Osteocyte (in vitro differentiated cells): ENCODE results near the gene GRIK4. TPM values are rescaled to one million over a fixed set of nuclear protein-coding genes. Genes with fewer than 3 reads are reported as not detected.

Experiments used
- DNase-seq: peaks from one replicate; pipeline ENCODE4 v3.0.0; 2021; ENCODE audit warnings: mixed read lengths; ENCODE audit not compliant: unreplicated experiment; ENCODE audit errors: extremely low spot score
- H3K27ac Mint-ChIP-seq: one replicate; pipeline ENCODE4 v1.8.0; 2021; ENCODE audit warnings: mild to moderate bottlenecking, mixed read lengths; ENCODE audit not compliant: unreplicated experiment
- H3K27me3 Mint-ChIP-seq: one replicate; pipeline ENCODE4 v1.8.0; 2021; ENCODE audit warnings: mixed read lengths; ENCODE audit not compliant: unreplicated experiment
- H3K36me3 Mint-ChIP-seq: one replicate; pipeline ENCODE4 v1.8.0; 2021; ENCODE audit warnings: mixed read lengths; ENCODE audit not compliant: unreplicated experiment
- H3K4me1 Mint-ChIP-seq: one replicate; pipeline ENCODE4 v1.8.0; 2021; ENCODE audit warnings: mixed read lengths; ENCODE audit not compliant: unreplicated experiment
- H3K4me3 Mint-ChIP-seq: one replicate; pipeline ENCODE4 v1.8.0; 2021; ENCODE audit warnings: mild to moderate bottlenecking, moderate library complexity, mixed read lengths; ENCODE audit not compliant: unreplicated experiment
- H3K9me3 Mint-ChIP-seq: one replicate; pipeline ENCODE4 v1.8.0; 2021; ENCODE audit warnings: mixed read lengths; ENCODE audit not compliant: unreplicated experiment
- total RNA-seq: library from RNA; stranded (reverse); gene quantifications from 2 replicates; pipeline ENCODE4 v1.2.1, GENCODE V29; 2021
- TF ChIP-seq, protein P1 (sequence below): fragments of 200-600 bp; sonication (generic); IDR thresholded peaks from 2 replicates; pipeline ENCODE4 v1.5.0; 2021; ENCODE audit warnings: antibody characterized with exemption, mild to moderate bottlenecking, moderate library complexity

The GRIK4 gene
- total RNA-seq, 1 donor from 2014 or later, result 0.11 TPM

DNA sequence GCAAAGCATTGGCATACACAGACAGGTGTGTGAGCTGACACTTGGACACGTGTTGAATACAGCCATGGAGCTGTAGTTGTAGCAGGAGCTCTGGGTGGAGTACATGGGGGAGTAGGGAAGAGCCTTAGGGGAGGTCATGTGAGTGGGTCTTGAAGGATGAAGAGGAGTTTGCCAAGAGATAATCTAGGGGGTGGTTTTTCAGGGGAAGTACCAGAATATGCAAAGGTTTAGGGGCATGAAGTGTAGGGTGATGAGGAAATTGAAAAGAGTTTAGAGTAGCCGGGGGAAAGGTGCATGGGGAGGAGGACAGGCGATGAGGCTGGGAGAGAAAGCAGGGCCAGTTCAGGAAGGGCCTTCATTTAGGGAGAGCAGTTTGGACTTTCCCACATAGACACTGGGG is 74.5 kb downstream of the GRIK4 start:
- Mint-ChIP-seq H3K27me3 (peaks cover 16% of the 10 kb centered on the region), H3K27ac (no peak overlapping the region), H3K9me3 (peaks cover 17% of the 10 kb centered on the region), H3K4me1 (no peaks in the 10 kb centered on the region), H3K36me3 (no peaks in the 10 kb centered on the region), H3K4me3 (no peak overlapping the region)
- TF ChIP-seq, protein P1, sequence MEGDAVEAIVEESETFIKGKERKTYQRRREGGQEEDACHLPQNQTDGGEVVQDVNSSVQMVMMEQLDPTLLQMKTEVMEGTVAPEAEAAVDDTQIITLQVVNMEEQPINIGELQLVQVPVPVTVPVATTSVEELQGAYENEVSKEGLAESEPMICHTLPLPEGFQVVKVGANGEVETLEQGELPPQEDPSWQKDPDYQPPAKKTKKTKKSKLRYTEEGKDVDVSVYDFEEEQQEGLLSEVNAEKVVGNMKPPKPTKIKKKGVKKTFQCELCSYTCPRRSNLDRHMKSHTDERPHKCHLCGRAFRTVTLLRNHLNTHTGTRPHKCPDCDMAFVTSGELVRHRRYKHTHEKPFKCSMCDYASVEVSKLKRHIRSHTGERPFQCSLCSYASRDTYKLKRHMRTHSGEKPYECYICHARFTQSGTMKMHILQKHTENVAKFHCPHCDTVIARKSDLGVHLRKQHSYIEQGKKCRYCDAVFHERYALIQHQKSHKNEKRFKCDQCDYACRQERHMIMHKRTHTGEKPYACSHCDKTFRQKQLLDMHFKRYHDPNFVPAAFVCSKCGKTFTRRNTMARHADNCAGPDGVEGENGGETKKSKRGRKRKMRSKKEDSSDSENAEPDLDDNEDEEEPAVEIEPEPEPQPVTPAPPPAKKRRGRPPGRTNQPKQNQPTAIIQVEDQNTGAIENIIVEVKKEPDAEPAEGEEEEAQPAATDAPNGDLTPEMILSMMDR, result no peak
- no peak for DNase-seq

DNA sequence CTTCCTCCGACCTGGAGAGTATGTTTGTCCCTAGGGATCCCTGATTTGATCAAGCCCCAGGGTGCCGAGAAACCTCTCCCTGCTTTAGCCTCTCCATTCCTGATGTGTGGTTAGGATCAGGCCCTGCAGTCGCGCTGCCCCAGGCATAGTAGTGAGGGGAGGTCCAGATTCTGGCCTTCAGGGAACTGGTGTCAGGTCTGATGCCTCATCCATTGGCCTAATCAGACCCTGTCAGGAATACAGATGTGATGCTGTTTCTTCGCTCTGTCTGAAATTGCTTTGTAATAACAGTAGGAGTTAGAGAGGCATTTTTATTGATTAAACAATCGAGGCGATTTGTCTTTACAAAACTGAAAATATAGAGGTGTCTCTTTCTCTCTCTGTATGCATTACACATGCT is 75.2 kb downstream of the GRIK4 start:
- no peak overlapping the region for H3K27ac Mint-ChIP-seq
- DNase-seq, result no peak
- peaks cover 16% of the 10 kb centered on the region for H3K27me3 Mint-ChIP-seq
- H3K9me3 Mint-ChIP-seq, result peaks cover 17% of the 10 kb centered on the region
- H3K4me3 Mint-ChIP-seq, result no peak overlapping the region
- TF ChIP-seq, protein P1, result no peak
- no peaks in the 10 kb centered on the region for H3K36me3 Mint-ChIP-seq
- H3K4me1 Mint-ChIP-seq, result no peaks in the 10 kb centered on the region

DNA sequence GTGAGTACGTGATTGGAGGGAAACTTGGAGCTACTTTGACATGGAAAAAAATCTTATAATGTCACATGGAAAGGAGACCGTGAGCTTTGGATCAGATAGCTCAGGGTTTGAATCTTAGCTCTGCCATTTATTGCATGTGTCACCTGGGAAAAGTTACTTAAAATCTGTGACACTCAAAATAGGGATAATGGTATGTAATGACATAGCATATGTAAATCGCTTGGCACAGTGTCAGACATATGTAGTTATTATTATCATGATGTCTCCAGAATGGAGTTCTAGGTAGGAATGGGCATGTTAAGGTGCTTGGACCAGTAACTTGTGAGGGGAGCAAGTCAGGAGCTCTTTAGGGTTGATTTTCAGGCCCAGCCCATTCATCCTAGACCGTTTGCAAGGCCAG is 75.8 kb downstream of the GRIK4 start:
- Mint-ChIP-seq H3K4me1 (no peaks in the 10 kb centered on the region), H3K27me3 (peaks cover 17% of the 10 kb centered on the region), H3K9me3 (peaks cover 17% of the 10 kb centered on the region), H3K27ac (no peak overlapping the region), H3K4me3 (no peak overlapping the region), H3K36me3 (no peaks in the 10 kb centered on the region)
- TF ChIP-seq, protein P1, result no peak
- DNase-seq, result no peak

DNA sequence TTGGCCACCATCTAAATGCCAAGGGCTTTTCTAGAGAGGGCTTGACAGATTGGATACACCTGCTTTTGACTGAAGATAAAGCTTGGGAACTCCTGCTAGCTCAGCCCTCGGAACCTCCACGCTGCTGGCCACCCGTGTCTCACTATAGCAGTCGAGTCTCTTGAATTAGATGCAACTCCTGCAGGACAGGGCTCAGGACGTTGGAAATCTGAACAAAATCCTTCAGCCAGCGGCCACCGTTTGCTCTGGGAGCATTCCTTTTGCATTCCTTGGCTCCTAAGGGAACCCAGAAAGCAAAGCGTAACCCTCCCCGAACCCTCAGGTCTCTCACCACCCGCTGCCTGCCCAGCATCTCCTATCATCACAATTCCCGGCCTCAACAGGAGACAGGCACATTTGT is 77.8 kb downstream of the GRIK4 start:
- Mint-ChIP-seq H3K27ac (no peak overlapping the region), H3K4me3 (no peak overlapping the region), H3K36me3 (no peaks in the 10 kb centered on the region), H3K9me3 (no peaks in the 10 kb centered on the region), H3K27me3 (peaks cover 22% of the 10 kb centered on the region), H3K4me1 (no peaks in the 10 kb centered on the region)
- TF ChIP-seq, protein P1, result no peak
- DNase-seq, result no peak

DNA sequence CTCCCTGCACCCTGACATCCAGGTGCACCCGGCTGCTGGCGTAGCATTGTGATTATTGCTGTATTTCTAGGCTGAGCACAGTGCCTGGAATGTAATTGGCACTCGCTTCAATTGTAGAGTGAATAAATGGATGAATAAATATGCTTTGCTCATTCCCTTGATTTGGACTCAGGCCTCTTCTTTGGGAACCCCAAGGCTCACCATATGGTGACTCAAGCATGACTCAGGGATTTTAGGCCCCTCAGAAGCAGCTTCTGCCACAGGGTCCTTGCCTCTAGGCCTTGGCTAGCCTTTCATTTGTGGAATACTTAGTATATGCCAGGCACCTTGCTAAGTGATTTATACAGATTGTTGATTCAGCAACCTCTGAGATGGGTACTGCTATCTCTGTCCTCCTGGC is 78.9 kb downstream of the GRIK4 start:
- TF ChIP-seq, protein P1, result no peak
- Mint-ChIP-seq H3K36me3 (no peaks in the 10 kb centered on the region), H3K9me3 (no peaks in the 10 kb centered on the region), H3K27me3 (peaks cover 24% of the 10 kb centered on the region), H3K27ac (no peak overlapping the region), H3K4me1 (no peaks in the 10 kb centered on the region), H3K4me3 (no peak overlapping the region)
- DNase-seq, result no peak
